ENCODE results near the gene PBX2.

DNA sequence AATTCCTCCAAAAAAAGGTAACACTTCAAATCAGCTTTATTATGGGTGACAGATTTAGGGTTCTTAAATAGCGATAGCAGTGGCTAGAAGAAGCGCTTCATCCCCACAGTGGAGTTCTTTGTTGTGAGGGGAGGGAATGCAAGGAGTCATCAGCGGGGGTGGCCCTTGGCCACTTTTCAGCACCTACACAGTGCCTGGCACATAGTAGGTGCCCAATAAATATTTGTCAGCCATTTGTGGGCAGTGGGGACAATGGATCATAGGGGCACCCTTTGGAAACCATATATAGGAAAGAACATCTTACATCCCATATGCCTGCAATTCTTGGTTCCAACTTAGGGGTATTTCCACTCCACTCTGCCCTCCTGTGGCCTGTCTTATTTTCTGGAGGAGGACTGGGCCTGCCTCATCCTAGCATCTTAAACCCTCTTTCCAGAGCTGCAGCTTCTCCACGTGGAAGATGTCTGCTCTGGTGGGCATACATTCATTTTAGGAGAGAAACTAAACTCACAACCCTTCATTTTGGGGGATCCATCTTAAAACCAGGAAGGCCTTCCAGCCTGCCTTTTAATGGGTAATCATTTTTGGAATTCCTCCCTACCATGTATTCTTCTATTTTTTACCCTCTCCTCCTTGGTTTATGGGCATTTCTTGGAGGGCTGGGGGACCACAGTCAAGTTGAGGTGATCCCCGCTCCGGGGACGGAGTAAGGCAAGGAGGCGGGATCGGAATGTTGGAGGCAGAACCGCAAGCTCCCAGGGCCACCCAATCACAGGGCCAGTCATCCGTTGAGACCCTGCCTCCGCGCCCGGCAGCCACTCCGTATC, 5.0 kb upstream of the PBX2 start:
- no peak for TF ChIP-seq POLR2AphosphoS5 (IDR thresholded peaks at IDR 0.05; ENCODE audit: low read depth, low read length)
- no peak for TF ChIP-seq POLR2A (IDR thresholded peaks at IDR 0.05; ENCODE audit: low read depth, low read length)
